K562 (cell line): ENCODE measurements around the gene ZSWIM1. TPM values are rescaled to one million over a fixed set of nuclear protein-coding genes. Genes with fewer than 3 reads are reported as not detected.
A peak's percentile ranks its signal among the peaks of the same experiment; 100 is the strongest.

Experiments used
- ATAC-seq: fragments of 200-7000 bp; cut with Tn5 transposase; 3 replicates; pipeline ENCODE4 v1.9.1; 2020; ENCODE audit warnings: moderate library complexity
- BruUV-seq: library from RNA; stranded (reverse); fragments of 400-500 nt; replicated peaks from 2 replicates; lab custom pipeline; 2021; lab: Mats Ljungman, UMichigan
- CTCF ChIA-PET: fragments of 300-600 bp; formaldehyde crosslinking; extraction: SDS; loops from one replicate; lab custom pipeline; 2021; ENCODE audit warnings: low intra/inter-chr PET ratio; lab: Yijun Ruan, JAX
- POLR2A ChIA-PET: fragments of 300-600, 350-650 bp; sonication (Branson Sonifier 250); formaldehyde crosslinking; extraction: SDS; loops from one replicate; lab custom pipeline; 2021; ENCODE audit warnings: antibody characterized with exemption, inconsistent platforms; lab: Yijun Ruan, JAX
- DNase-seq, 4 experiments: peaks; one replicate each; pipeline versions ENCODE4 v3.0.0 to v3.0.0-alpha.2; 2011 to 2018; ENCODE audit warnings: low spot score in 3 of 4, mixed read lengths in 3 of 4; ENCODE audit errors: extremely low read depth in 1 of 4
- FAIRE-seq: peaks from 2 replicates; lab custom pipeline; 2011; peaks lifted over from hg19 to GRCh38; lab: Jason Lieb, UNC
- H2AFZ ChIP-seq: 2 replicates; pipeline ENCODE4 v1.6.0; 2011; ENCODE audit warnings: low read depth, low read length, control low read depth, inconsistent platforms
- H3K27ac ChIP-seq: fragments of 200-600 bp; 3 replicates; pipeline ENCODE4 v1.8.0; 2011; ENCODE audit warnings: low read depth, mild to moderate bottlenecking, control low read depth, inconsistent platforms, low read length, moderate library complexity, mixed read lengths; ENCODE audit errors: extremely low read depth
- H3K27me3 ChIP-seq, 2 experiments: fragments of 300-600 bp in 1 of 2; 2 replicates in 1 of 2; 3 replicates in 1 of 2; pipeline versions ENCODE4 v1.6.0 to v1.8.0; 2011; ENCODE audit warnings: inconsistent platforms in 2 of 2, low read length in 2 of 2, mild to moderate bottlenecking in 1 of 2, mixed read lengths in 1 of 2, moderate library complexity in 1 of 2; ENCODE audit not compliant: control insufficient read depth in 2 of 2, insufficient read depth in 2 of 2
- H3K36me3 ChIP-seq: fragments of 300-600 bp; 3 replicates; pipeline ENCODE4 v1.8.0; 2011; ENCODE audit warnings: mild to moderate bottlenecking, low read length, inconsistent platforms; ENCODE audit not compliant: control insufficient read depth, insufficient read depth
- H3K4me1 ChIP-seq, 2 experiments: fragments of 200-600 bp in 1 of 2; replicated peaks in 1 of 2; 2 replicates in 1 of 2; 3 replicates in 1 of 2; pipeline versions ENCODE4 v1.5.1 to v1.8.0; 2011; ENCODE audit warnings: inconsistent platforms in 2 of 2, low read length in 2 of 2, mild to moderate bottlenecking in 1 of 2, mixed read lengths in 1 of 2, moderate library complexity in 1 of 2; ENCODE audit not compliant: control insufficient read depth in 2 of 2, insufficient read depth in 2 of 2
- H3K4me2 ChIP-seq: 2 replicates; pipeline ENCODE4 v1.6.1; 2011; ENCODE audit warnings: low read length, control low read depth, inconsistent platforms, mixed read lengths; ENCODE audit not compliant: insufficient read depth
- H3K4me3 ChIP-seq: fragments of 200-600 bp; sonication (generic), shearing (Covaris generic); 2 replicates; pipeline ENCODE4 v1.5.1; 2016; ENCODE audit warnings: control low read depth, inconsistent platforms
- H3K79me2 ChIP-seq: fragments of 200-600 bp; 3 replicates; pipeline ENCODE4 v1.8.0; 2011; ENCODE audit warnings: low read length, inconsistent platforms; ENCODE audit not compliant: control insufficient read depth, insufficient read depth
- H3K9ac ChIP-seq, 2 experiments: 2 replicates each; pipeline versions ENCODE4 v1.6.0 to v1.6.1; 2011; ENCODE audit warnings: low read depth in 2 of 2, low read length in 2 of 2, control low read depth in 1 of 2, inconsistent platforms in 1 of 2, mild to moderate bottlenecking in 1 of 2, mixed read lengths in 1 of 2; ENCODE audit not compliant: insufficient read depth in 1 of 2
- H3K9me1 ChIP-seq: one replicate; pipeline ENCODE4 v1.6.0; 2011; ENCODE audit warnings: inconsistent platforms, mild to moderate bottlenecking, low read length, moderate library complexity; ENCODE audit not compliant: control insufficient read depth, insufficient read depth
- H3K9me3 ChIP-seq: replicated peaks from 2 replicates; pipeline ENCODE4 v1.5.1; 2011; ENCODE audit warnings: low read depth, low read length, inconsistent platforms; ENCODE audit not compliant: control insufficient read depth, insufficient read depth
- H4K20me1 ChIP-seq: replicated peaks from 2 replicates; pipeline ENCODE4 v1.6.1; 2011; ENCODE audit warnings: low read length, inconsistent platforms, mixed read lengths; ENCODE audit not compliant: control insufficient read depth, insufficient read depth
- DACH1 ChIP-seq: fragments of 450-650 bp; IDR thresholded peaks from 2 replicates; pipeline ENCODE4 v1.6.1; 2018; ENCODE audit not compliant: partially characterized antibody
- FIP1L1 ChIP-seq: fragments of 200-400 bp; formaldehyde crosslinking; IDR thresholded peaks from 2 replicates; pipeline ENCODE4 v1.6.1; 2018; ENCODE audit warnings: mild to moderate bottlenecking, low read depth, low read length; ENCODE audit not compliant: poor library complexity, severe bottlenecking
- NR1H2 ChIP-seq: sonication (generic); formaldehyde crosslinking; IDR thresholded peaks from 2 replicates; pipeline ENCODE4 v1.4.0; 2020; ENCODE audit warnings: mild to moderate bottlenecking, missing genetic modification reagents
- RAD21 ChIP-seq, 2 experiments: fragments of 250-450 bp in 1 of 2; fragments of 450-650 bp in 1 of 2; sonication (Bioruptor Pico) in 1 of 2; formaldehyde crosslinking in 1 of 2; IDR thresholded peaks in 1 of 2; conservative IDR thresholded peaks in 1 of 2; 2 replicates each; pipeline versions ENCODE4 v1.4.0 to v1.8.0; 2020 to 2022; ENCODE audit warnings: mild to moderate bottlenecking in 2 of 2, moderate library complexity in 1 of 2
- RHOXF2B ChIP-seq: fragments of 250-450 bp; sonication (Bioruptor Pico); conservative IDR thresholded peaks from 2 replicates; pipeline ENCODE4 v1.5.1; 2021
- WGBS: fragments of 100-300 bp; shearing (Covaris generic); methylation state at CpG from one replicate; pipeline ENCODE4 v1.1.6; 2016; ENCODE audit warnings: low coverage, mixed read lengths; ENCODE audit not compliant: insufficient coverage; ENCODE audit errors: missing lambda C conversion rate; 5-methylcytosine and 5-hydroxymethylcytosine counted together
- in situ Hi-C: fragments of 300-500 bp; cut with MboI; formaldehyde crosslinking; loops from 4 replicates; pipeline ENCODE4 v1.15.0; 2018; ENCODE audit warnings: inconsistent platforms, mixed read lengths
- intact Hi-C: fragments of 100-400 bp; cut with micrococcal nuclease; formaldehyde crosslinking; loops from 2 replicates; pipeline ENCODE4 v1.14.2; 2022
- polyA plus RNA-seq, 8 experiments: library from polyadenylated mRNA; depleted of rRNA in 4 of 8; stranded (reverse) in 5 of 8; unstranded in 3 of 8; fragments of >200 nt; fragmentation: Nextera tagmentation in 2 of 8; fragmentation: Illumina TruSeq in 1 of 8; extraction: Ambion mirVana in 2 of 8; extraction: Trizol in 1 of 8; gene quantifications; 2 replicates each; pipeline versions ENCODE4 v1.2.1 to v1.2.3, GENCODE V29; 2011 to 2014; ENCODE audit warnings: inconsistent platforms in 1 of 8, missing spikeins in 1 of 8
- total RNA-seq, 7 experiments: library from RNA; depleted of rRNA in 6 of 7; stranded (reverse); fragments of >200 nt in 6 of 7; fragmentation: Illumina TruSeq in 2 of 7; extraction: Trizol in 2 of 7; gene quantifications; 2 replicates each; pipeline versions ENCODE4 v1.2.1 to v1.2.3, GENCODE V29; 2011 to 2021; ENCODE audit warnings: low replicate concordance in 1 of 7
- TF ChIP-seq, protein P1 (sequence below): fragments of 450-650 bp; IDR thresholded peaks from 2 replicates; pipeline ENCODE4 v1.6.1; 2016; ENCODE audit warnings: antibody characterized with exemption
- TF ChIP-seq, protein P2 (sequence below): fragments of 450-650 bp; formaldehyde crosslinking; IDR thresholded peaks from 2 replicates; pipeline ENCODE4 v1.4.0; 2022; ENCODE audit warnings: missing genetic modification characterization
- TF ChIP-seq, protein P3 (sequence below), 3 experiments: IDR thresholded peaks in 2 of 3; conservative IDR thresholded peaks in 1 of 3; 2 replicates each; pipeline ENCODE4 v1.5.1; 2011 to 2012; ENCODE audit warnings: low read length in 3 of 3, mild to moderate bottlenecking in 3 of 3, control low read depth in 2 of 3, improper control_type of control experiment in 1 of 3, inconsistent platforms in 1 of 3, low read depth in 1 of 3, mixed read lengths in 1 of 3, moderate library complexity in 1 of 3; ENCODE audit not compliant: insufficient read depth in 2 of 3

ZSWIM1 gene
- total and polyA plus RNA-seq, 9 of the 15 experiments (the other 6 are each of a cell fraction or from before 2014, with no cell fraction given): 2.5 to 15.6 (median 9.5) TPM

DNA sequence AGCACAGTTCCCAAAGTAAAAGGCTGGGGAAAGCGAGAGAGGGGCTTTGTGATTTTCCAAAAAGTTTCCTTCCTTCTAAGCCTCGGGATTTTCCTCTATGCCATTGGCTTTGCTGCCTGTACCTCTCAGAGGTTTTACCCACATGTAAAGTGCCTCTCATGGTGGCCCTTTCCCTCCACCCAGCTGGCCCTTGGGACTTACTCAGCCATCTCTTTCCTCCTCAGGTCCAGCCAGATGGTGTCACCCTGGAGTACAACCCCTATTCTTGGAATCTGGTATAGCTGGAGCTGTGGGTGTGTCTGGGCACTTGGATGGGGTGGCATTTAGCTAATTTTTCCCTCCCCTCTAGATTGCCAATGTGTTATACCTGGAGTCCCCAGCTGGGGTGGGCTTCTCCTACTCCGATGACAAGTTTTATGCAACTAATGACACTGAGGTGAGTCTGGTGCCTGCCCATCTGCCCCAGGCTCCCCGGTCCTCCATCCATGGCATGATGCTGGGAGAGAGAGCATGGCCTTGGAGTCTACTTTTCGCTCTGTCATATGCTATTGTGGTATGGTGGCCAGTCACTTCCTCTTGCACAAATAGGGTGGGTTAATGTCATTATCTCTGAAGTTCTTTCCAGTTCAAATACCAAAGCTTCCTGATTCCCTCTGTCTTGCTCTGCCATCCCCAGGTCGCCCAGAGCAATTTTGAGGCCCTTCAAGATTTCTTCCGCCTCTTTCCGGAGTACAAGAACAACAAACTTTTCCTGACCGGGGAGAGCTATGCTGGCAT lies 11.2 kb downstream of the ZSWIM1 start:
- intact Hi-C loops: loop anchor here (5.0 kb wide), 1 partner anchor 70 kb away; no protein-coding TSS in a partner anchor
- DNase-seq: peak; percentile 47 to 58 (median 53)
- Histone ChIP-seq H3K27ac (no peak overlapping the region), H3K27me3 (no peaks in the 10 kb centered on the region), H3K4me2 (peak overlapping the region; percentile 81), H3K4me1 (peaks cover 11 to 32% of the 10 kb centered on the region in 2 experiments), H3K9ac (peak overlapping the region; percentile 74 to 94; a peak in 3 of 4 replicates), H3K79me2 (peaks cover 7% of the 10 kb centered on the region; the same call in 1 of the 3 replicates), H2AFZ (no peak overlapping the region), H3K4me3 (peak overlapping the region; percentile 69), H4K20me1 (no peaks in the 10 kb centered on the region), H3K9me3 (no peaks in the 10 kb centered on the region), H3K36me3 (peaks cover 36% of the 10 kb centered on the region; the same call in 2 of the 3 replicates), H3K9me1 (no peaks in the 10 kb centered on the region)
- CTCF ChIA-PET: interaction anchor here (0.6 to 2.7 kb wide), 5 partner anchors 71 to 573 kb away, joined by 3 to 9 read pairs (median 3); no protein-coding TSS in a partner anchor
- peak; percentile 73 for FAIRE-seq
- 65% methylated on average over 9 of the region's 9 CpGs for WGBS
- TSS peak; percentile 45 for BruUV-seq
- in situ Hi-C loops: no loop called here
- ATAC-seq: peak; percentile 44
- POLR2A ChIA-PET: interaction anchor here (0.6 to 3.3 kb wide), 7 partner anchors 10 to 43 kb away, joined by 3 to 13 read pairs (median 6); partner anchors contain the start of genes ACOT8, PCIF1 and ZSWIM1
- no peak for TF ChIP-seq FIP1L1
- no peak for TF ChIP-seq NR1H2 (CRISPR knock-in tag)
- TF ChIP-seq RHOXF2B (CRISPR knock-in tag): no peak
- TF ChIP-seq, protein P1, sequence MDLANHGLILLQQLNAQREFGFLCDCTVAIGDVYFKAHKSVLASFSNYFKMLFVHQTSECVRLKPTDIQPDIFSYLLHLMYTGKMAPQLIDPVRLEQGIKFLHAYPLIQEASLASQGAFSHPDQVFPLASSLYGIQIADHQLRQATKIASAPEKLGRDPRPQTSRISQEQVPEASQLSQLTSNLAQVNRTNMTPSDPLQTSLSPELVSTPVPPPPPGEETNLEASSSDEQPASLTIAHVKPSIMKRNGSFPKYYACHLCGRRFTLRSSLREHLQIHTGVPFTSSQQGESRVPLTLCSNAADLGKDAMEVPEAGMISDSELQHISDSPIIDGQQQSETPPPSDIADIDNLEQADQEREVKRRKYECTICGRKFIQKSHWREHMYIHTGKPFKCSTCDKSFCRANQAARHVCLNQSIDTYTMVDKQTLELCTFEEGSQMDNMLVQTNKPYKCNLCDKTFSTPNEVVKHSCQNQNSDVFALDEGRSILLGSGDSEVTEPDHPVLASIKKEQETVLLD: no peak
- TF ChIP-seq, protein P2, sequence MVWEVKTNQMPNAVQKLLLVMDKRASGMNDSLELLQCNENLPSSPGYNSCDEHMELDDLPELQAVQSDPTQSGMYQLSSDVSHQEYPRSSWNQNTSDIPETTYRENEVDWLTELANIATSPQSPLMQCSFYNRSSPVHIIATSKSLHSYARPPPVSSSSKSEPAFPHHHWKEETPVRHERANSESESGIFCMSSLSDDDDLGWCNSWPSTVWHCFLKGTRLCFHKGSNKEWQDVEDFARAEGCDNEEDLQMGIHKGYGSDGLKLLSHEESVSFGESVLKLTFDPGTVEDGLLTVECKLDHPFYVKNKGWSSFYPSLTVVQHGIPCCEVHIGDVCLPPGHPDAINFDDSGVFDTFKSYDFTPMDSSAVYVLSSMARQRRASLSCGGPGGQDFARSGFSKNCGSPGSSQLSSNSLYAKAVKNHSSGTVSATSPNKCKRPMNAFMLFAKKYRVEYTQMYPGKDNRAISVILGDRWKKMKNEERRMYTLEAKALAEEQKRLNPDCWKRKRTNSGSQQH (CRISPR knock-in tag): 0 out of 2 replicates have a peak, but pooled peaks have one; percentile 12
- TF ChIP-seq, protein P3, sequence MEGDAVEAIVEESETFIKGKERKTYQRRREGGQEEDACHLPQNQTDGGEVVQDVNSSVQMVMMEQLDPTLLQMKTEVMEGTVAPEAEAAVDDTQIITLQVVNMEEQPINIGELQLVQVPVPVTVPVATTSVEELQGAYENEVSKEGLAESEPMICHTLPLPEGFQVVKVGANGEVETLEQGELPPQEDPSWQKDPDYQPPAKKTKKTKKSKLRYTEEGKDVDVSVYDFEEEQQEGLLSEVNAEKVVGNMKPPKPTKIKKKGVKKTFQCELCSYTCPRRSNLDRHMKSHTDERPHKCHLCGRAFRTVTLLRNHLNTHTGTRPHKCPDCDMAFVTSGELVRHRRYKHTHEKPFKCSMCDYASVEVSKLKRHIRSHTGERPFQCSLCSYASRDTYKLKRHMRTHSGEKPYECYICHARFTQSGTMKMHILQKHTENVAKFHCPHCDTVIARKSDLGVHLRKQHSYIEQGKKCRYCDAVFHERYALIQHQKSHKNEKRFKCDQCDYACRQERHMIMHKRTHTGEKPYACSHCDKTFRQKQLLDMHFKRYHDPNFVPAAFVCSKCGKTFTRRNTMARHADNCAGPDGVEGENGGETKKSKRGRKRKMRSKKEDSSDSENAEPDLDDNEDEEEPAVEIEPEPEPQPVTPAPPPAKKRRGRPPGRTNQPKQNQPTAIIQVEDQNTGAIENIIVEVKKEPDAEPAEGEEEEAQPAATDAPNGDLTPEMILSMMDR (IDR thresholded peaks at IDR 0.05 in 2 of 3, conservative IDR thresholded peaks at IDR 0.05 in 1 of 3; ENCODE audit: insufficient read depth in 2 of 3, low read depth in 1 of 3, low read length in 3 of 3): peak; percentile 33 to 43 (median 37); a peak in 4 of 6 replicates
- TF ChIP-seq DACH1: peak; percentile 21
- peak; percentile 11 to 50; a peak in 3 of 4 replicates for TF ChIP-seq RAD21 (CRISPR knock-in tag; conservative IDR thresholded peaks at IDR 0.05 in 1 of 2, IDR thresholded peaks at IDR 0.05 in 1 of 2)
